Testis (tissue), 3 donors: Measurements from ENCODE around the gene LYPD8. TPM values are rescaled to one million over a fixed set of nuclear protein-coding genes. Genes with fewer than 3 reads are reported as not detected.

Source experiments
- DNase-seq: peaks from one replicate; pipeline ENCODE4 v3.0.0-alpha.2; 2019
- H3K27ac ChIP-seq, 2 donors: fragments of 200-600 bp; sonication (generic); one replicate each; pipeline ENCODE4 v1.5.1; 2019
- H3K27me3 ChIP-seq: fragments of 200-600 bp; sonication (generic); one replicate; pipeline ENCODE4 v1.5.1; 2019
- H3K36me3 ChIP-seq: fragments of 200-600 bp; sonication (generic); one replicate; pipeline ENCODE4 v1.5.1; 2017; ENCODE audit warnings: low read depth; ENCODE audit errors: missing control alignments
- H3K4me1 ChIP-seq: fragments of 200-600 bp; sonication (generic); one replicate; pipeline ENCODE4 v1.5.1; 2019
- H3K4me3 ChIP-seq, 2 donors: fragments of 200-600 bp; sonication (generic); one replicate each; pipeline ENCODE4 v1.5.1; 2017 to 2019
- H3K9me3 ChIP-seq: fragments of 200-600 bp; sonication (generic); one replicate; pipeline ENCODE4 v1.5.1; 2017
- POLR2A ChIP-seq: fragments of 450-650 bp; IDR thresholded peaks from one replicate; pipeline ENCODE4 v1.6.1; 2017; ENCODE audit warnings: antibody characterized with exemption, mild to moderate bottlenecking, moderate library complexity
- WGBS, 2 donors: methylation state at CpG; one replicate each; pipeline ENCODE4 v1.1.5; 2018; 5-methylcytosine and 5-hydroxymethylcytosine counted together
- intact Hi-C: fragments of 100-400 bp; cut with DNase I; formaldehyde crosslinking; loops from one replicate; pipeline ENCODE4 v1.15.1; 2023; ENCODE audit warnings: low total_unique reads
- polyA plus RNA-seq: library from polyadenylated mRNA; stranded (reverse); fragments of 350-450 nt; fragmentation: Illumina TruSeq; extraction: RNeasy Lipid Tissue Mini Kit (QIAGEN cat#74804); gene quantifications from one replicate; pipeline ENCODE4 v1.2.3, GENCODE V29; 2014; ENCODE audit warnings: low read depth, low replicate concordance; ENCODE audit not compliant: insufficient read depth
- total RNA-seq, 2 donors: library from RNA; depleted of rRNA; stranded (reverse); fragments of >200 nt; gene quantifications; one replicate each; pipeline ENCODE4 v1.2.3, GENCODE V29; 2016
- TF ChIP-seq, protein P1 (sequence below), 3 experiments: fragments of 450-650 bp in 2 of 3; fragments of 200-600 bp in 1 of 3; sonication (generic) in 1 of 3; IDR thresholded peaks; one replicate each; pipeline ENCODE4 v1.5.1; 2016 to 2019; ENCODE audit warnings: antibody characterized with exemption in 3 of 3, mild to moderate bottlenecking in 2 of 3, moderate library complexity in 1 of 3

Gene LYPD8
- total and polyA plus RNA-seq, 3 donors from 2014 or later: 0.43 to 0.91 (median 0.79) TPM

DNA sequence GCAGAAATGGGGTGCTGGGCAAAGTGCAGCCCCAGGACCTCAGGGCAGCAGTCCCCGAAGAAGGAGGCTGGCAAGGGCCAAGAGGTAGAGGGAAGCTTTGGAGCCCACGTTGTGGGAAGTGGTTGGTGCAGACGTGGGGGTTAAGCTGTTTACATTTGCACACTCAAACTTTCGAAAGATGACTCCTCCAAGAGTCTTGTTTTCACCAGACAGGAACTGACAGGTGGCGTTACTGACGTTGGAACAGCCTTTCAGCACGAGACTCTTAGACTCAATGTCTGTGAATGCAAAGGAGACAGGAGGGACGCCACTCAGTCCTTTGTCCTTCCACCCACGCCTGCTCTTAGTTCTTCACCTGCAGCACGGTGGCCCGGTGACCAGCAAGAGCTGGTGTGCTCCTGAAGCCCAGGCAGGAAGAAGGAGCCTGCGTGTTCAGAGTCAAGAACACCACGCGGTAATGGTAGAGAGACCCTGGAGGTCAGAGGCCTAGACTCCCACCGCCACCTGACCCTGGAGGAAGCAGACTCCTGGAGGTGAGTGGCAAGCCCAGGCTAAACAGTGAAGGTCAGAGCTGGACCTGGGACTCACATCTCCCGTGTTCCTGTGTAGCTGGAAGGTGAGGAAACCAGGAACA lies 15.9 kb downstream of the LYPD8 start:
- no peak for DNase-seq
- Histone ChIP-seq H3K4me1 (no peaks in the 10 kb centered on the region), H3K27ac (no peak overlapping the region), H3K9me3 (no peaks in the 10 kb centered on the region), H3K27me3 (no peaks in the 10 kb centered on the region), H3K36me3 (no peaks in the 10 kb centered on the region), H3K4me3 (no peak overlapping the region)
- TF ChIP-seq, protein P1, sequence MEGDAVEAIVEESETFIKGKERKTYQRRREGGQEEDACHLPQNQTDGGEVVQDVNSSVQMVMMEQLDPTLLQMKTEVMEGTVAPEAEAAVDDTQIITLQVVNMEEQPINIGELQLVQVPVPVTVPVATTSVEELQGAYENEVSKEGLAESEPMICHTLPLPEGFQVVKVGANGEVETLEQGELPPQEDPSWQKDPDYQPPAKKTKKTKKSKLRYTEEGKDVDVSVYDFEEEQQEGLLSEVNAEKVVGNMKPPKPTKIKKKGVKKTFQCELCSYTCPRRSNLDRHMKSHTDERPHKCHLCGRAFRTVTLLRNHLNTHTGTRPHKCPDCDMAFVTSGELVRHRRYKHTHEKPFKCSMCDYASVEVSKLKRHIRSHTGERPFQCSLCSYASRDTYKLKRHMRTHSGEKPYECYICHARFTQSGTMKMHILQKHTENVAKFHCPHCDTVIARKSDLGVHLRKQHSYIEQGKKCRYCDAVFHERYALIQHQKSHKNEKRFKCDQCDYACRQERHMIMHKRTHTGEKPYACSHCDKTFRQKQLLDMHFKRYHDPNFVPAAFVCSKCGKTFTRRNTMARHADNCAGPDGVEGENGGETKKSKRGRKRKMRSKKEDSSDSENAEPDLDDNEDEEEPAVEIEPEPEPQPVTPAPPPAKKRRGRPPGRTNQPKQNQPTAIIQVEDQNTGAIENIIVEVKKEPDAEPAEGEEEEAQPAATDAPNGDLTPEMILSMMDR (IDR thresholded peaks at IDR 0.05): no peak
- TF ChIP-seq POLR2A: no peak
- 84 to 85% methylated on average over 16 of the region's 16 CpGs for WGBS, 2 donors
- intact Hi-C loops: no loop called here

GRCh38 chr1:248737457-248737856 lies 18.1 kb downstream of the LYPD8 start:
- 69 to 81% methylated on average over 6 of the region's 6 CpGs for WGBS, 2 donors
- intact Hi-C loops: no loop called here
- Histone ChIP-seq H3K27me3 (no peaks in the 10 kb centered on the region), H3K27ac (no peak overlapping the region), H3K36me3 (no peaks in the 10 kb centered on the region), H3K4me1 (no peaks in the 10 kb centered on the region), H3K4me3 (no peak overlapping the region), H3K9me3 (no peaks in the 10 kb centered on the region)
- TF ChIP-seq POLR2A: no peak
- TF ChIP-seq, protein P1 (IDR thresholded peaks at IDR 0.05): no peak
- no peak for DNase-seq

DNA sequence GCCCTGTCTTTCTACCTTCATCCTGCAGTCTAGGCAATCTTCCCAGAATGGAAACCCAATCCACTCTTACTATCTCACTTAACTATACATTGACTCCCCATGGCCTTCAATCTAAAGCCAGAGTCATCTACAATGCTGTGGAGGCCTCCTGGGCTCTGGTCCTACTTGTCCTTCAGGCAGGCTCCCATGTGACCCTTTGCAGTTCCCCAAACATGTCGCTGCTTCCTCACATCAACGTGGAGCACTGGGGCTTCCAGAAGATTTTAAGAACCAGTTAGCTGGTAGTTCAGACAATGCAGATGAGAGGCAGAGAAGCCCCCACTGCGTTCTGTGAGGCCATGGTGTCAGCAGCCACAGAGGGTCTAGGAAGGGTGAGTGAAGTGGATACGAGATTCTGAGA lies 18.6 kb downstream of the LYPD8 start:
- no peak for DNase-seq
- intact Hi-C loops: no loop called here
- Histone ChIP-seq H3K36me3 (no peaks in the 10 kb centered on the region), H3K27ac (no peak overlapping the region), H3K27me3 (no peaks in the 10 kb centered on the region), H3K4me1 (no peaks in the 10 kb centered on the region), H3K4me3 (no peak overlapping the region), H3K9me3 (no peaks in the 10 kb centered on the region)
- TF ChIP-seq, protein P1 (IDR thresholded peaks at IDR 0.05): no peak
- TF ChIP-seq POLR2A: no peak
- 65 to 70% methylated on average over 4 of the region's 4 CpGs for WGBS, 2 donors

GRCh38 chr1:248733566-248733965 lies 22.0 kb downstream of the LYPD8 start:
- intact Hi-C loops: no loop called here
- Histone ChIP-seq H3K9me3 (no peaks in the 10 kb centered on the region), H3K27ac (no peak overlapping the region), H3K4me3 (no peak overlapping the region), H3K27me3 (no peaks in the 10 kb centered on the region), H3K36me3 (no peaks in the 10 kb centered on the region), H3K4me1 (no peaks in the 10 kb centered on the region)
- WGBS, 2 donors: 86 to 88% methylated on average over 5 of the region's 5 CpGs
- DNase-seq: no peak
- TF ChIP-seq, protein P1 (IDR thresholded peaks at IDR 0.05): no peak
- no peak for TF ChIP-seq POLR2A
